A172 (cell line): ENCODE data around the gene P2RY11. TPM values are rescaled to one million over a fixed set of nuclear protein-coding genes. Genes with fewer than 3 reads are reported as not detected.

Source experiments
- DNase-seq: peaks from one replicate; pipeline ENCODE4 v3.0.0-alpha.2; 2015; ENCODE audit warnings: low spot score
- total RNA-seq: library from RNA; depleted of rRNA; stranded (reverse); fragments of >200 nt; shearing (Covaris generic); gene quantifications from 2 replicates; pipeline ENCODE4 v1.2.3, GENCODE V29; 2014

P2RY11 gene
- total RNA-seq, 1 experiment from 2014 or later: 1.5 TPM

DNA sequence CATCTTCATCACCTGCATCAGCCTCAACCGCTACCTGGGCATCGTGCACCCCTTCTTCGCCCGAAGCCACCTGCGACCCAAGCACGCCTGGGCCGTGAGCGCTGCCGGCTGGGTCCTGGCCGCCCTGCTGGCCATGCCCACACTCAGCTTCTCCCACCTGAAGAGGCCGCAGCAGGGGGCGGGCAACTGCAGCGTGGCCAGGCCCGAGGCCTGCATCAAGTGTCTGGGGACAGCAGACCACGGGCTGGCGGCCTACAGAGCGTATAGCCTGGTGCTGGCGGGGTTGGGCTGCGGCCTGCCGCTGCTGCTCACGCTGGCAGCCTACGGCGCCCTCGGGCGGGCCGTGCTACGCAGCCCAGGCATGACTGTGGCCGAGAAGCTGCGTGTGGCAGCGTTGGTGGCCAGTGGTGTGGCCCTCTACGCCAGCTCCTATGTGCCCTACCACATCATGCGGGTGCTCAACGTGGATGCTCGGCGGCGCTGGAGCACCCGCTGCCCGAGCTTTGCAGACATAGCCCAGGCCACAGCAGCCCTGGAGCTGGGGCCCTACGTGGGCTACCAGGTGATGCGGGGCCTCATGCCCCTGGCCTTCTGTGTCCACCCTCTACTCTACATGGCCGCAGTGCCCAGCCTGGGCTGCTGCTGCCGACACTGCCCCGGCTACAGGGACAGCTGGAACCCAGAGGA is 2.6 kb downstream of the P2RY11 start:
- DNase-seq: no peak

DNA sequence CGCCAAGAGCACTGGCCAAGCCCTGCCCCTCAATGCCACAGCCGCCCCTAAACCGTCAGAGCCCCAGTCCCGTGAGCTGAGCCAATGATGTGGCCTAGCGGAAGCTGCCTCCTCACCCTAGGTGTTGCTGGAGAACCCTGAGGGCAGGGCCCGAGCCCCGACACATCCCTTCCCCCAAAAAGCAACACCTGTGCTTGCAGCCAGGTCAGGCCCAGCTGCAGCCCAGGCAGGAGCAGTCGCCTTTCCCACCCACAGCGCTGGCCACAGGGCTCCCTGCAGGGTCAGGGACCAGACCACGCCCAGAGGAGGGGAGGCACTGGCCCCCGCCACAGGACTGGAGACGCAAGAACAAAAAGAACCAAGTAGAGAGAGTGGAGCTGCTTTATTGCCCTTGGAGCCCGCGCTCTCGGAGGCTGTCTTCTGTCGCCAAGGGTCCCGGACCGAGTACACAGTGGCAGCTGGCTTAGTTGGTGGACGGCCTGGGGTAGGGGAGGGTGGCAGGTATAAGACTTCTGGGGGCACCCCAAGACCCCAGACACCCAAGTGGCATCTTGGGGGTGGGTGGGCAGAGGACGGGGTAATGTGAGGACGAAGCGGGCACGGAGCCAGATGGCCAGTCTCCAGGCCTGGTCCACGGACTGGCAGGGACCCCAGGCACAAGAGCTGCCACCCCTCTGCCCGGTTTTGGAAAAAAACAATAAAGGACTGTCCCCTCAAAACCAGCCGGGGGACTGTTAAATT is 3.3 kb downstream of the P2RY11 start:
- no peak for DNase-seq

DNA sequence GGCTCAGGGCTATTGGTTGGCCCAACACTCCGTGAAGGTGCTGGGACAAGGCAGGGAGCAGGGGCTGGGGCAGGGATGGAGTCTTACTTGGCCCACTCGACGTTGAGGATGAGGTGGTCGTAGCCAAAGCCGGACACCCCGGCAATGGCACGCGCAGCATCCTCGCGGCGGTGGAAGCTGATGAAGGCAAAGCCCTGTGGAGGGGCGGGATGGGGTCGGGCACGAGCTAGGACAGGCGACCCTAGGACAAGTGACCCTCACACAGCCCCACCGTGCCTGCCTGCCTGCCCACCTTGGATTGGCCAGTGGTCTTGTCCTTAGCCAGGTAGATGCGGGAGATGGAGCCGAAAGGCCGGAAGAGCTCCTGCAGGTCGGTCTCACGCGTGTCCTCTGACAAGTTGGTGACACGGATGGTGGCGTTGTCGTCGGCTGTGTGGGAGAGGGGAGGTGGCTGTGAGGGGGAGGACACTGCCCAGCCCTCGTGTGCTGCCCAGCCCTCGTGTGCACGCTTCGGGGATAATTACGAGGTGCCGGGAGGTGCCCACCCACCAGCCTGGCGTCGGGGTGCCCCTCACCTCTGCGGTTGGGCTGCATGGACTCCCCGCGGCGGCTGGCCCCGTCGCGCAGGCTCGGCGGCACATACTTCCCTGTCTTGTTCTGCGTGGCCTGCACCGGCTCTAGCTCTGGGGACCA is 4.0 kb downstream of the P2RY11 start:
- DNase-seq: no peak

DNA sequence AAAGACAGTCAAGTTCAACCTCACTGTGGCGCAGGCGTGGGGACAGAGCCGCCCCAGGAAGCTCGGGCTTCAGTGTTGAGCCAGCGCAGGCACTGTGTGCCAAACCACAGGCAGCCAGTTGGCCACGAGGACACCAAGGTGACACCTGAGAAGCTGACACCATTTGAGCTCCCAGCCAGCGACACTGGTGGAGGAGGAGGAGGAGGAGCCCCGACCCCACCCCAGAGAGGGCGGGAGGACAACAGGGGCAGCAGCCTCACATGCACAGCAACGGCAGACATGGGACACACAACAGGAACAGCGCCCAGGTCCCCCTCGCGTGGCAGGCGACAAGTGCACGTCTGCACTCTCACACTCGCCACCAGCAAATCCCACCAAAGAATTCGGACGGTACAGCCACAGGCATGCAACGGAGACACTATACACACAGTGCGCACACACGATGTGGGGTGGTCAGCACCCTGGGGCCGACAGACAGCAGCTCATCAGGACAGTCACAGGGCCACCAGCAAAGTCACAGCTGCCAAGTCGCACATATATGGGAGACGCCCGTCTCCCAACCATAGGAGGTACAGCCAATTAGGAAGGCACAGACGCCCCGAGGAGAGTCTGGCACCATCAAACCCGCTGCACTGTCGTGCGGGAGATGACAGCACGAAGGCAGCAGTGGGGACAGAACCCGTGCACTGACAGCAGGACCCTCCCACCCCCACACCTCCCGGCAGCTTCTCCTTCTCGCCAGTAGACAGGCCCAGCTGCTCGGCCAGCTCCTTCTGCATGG is 4.8 kb downstream of the P2RY11 start:
- no peak for DNase-seq

DNA sequence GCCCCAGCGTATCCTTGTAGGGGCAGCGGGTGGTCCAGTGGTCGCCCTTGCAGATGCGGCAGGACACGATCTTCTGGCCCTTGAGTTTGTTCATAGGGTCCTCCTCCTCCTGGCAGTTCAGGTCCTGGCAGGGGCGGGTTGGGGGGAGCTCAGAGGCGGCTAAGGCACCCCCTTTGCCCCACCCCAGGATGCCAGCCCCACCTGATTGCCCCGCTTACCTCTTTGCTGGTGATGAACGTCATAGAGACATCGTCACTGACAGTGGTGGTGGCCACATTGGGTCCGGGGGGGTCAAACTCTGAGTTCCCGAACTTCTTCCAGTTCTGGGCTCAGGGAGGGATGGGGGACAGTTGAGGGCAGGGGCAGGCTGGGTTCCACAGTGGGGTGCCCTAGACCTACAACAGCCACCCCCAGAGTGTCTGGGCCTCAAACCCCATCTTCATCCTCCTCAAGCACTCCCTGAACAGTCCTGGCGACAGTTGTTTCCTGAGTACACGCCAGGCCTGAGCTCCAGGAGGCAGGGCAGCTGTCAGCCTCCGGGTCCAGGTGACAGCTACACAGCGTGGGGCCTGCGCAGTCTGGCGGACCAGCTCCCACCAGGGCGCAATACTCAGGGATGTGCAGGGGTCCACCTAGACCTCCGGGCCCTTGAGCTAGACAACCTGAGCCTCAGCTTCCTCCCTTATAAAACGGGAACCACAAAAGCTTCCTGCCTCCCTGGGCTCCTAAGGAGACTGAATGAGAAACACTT is 5.5 kb downstream of the P2RY11 start:
- DNase-seq: no peak

DNA sequence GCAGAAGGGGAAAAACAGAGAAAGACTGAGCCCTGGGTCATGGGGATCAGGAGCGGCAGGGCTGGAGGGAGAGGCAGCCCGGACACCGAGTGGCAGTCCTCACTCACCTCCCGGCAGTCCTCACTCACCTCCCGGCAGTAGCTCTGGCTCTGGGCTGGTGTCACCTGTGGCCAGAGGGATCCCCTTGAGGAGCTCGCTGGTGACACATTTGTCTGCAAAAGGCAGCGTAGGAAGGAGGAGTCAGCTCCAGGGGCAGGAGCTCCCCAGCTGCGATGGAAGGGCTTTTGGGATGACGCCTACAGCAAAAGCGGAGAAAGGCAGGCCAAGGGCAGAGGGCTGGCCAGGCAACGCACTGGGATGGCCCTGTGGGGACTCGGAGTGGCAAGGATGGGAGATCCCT is 7.5 kb downstream of the P2RY11 start:
- DNase-seq: no peak

DNA sequence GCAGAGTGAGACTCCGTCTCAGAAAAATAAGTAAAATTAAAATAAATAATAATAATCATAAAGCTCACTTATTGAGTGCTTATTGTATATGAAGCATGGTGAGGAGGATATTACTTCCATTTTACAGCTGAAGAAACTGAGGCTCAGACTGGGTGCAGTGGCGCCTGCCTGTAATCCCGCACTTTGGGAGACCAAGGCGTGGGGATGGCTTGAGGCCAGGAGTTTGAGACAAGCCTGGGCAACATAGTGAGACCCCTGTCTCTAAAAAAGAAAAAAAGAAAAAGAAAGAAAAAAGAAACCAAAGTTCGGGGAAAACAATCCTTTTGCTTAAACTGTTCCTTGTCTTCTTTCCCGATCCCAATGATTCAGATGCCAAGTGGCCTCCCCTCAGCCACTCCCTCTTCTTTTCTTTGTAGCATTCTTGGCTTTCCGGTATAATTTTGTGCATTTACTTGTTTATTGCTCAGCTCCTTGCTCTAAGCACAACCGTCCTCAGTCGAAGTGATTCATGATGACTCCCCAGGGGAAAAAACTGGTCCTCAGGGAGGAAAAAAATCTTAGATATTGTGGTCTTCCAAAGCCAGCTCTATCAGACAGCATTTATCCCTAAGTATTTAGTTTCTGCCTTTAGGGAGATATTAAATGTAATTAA is 9.2 kb downstream of the P2RY11 start:
- peak; percentile 90 for DNase-seq

DNA sequence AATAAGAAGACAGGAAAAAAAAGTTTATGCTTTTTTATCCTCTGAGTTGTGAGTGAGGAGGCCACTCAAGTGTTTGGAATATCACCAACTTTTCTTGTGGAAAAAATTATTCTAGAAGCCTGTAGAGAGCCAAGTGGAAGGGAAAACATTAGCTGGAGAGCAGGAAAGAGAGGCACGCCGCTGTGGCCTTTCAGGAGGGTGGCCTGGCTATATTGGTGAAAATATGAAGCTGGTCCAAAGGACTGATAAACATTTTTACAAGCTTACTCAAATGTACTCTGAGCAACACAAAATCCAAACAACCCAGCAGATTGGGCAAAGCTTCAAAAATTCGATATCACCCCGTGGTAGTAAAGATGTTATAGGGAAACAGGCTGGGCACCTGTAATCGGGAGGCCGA is 10.6 kb downstream of the P2RY11 start:
- DNase-seq: no peak

DNA sequence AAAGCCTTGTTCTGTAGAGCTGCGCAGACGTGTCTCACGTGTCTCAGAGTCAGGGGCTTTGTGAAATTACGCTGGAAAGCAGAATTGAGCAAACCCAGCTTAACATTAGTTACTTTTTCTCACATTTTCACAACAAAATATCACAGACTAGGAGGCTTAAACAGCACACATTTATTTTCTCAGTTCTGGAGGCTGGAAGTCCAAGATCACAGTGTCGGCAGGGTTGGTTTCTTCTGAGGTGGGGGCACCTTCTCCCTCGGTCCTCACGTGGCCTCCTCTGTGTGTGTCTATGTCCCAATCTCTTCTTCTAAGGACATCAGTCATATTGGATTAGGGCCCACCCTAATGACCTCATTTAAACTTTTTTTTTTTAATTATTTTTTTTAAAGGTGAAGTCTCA is 12.9 kb downstream of the P2RY11 start:
- DNase-seq: no peak

DNA sequence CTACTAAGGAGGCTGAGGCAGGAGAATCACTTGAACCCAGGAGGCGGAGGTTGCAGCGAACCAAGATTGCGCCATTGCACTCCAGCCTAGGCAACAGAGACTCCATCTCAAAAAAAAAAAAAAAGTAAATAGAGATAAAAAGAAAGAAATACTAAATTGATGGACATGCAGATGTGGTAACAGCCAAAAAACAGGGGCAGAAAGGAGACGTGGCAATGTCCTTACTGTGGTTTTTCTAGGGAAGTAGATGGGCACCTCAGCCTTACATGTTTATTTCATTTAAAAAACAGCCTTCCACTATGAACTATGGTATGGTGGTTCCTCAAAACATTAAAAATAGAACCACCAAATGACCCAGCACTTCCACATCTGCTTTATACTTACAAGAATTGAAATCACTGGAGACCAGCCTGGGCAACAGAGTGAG is 14.7 kb downstream of the P2RY11 start:
- no peak for DNase-seq

DNA sequence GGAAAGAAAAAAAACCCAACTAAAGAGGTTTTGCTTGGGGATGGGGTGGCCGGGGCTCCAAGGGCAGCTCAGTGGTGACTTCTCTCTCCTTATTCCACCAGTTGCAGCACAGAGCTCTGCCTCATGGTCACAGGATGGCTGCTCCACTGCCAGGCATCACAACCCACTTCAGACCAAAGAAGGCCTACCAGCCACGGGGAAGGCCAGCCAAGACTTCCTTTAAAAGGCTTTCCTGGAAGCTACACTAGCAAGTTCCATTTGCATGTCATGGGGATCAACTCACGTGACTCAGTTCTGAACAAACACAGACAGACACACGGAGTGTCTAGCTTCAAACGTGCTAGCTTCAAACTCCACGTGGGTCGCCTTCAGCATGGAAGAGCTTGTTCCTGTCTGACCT is 21.4 kb downstream of the P2RY11 start:
- DNase-seq: no peak

DNA sequence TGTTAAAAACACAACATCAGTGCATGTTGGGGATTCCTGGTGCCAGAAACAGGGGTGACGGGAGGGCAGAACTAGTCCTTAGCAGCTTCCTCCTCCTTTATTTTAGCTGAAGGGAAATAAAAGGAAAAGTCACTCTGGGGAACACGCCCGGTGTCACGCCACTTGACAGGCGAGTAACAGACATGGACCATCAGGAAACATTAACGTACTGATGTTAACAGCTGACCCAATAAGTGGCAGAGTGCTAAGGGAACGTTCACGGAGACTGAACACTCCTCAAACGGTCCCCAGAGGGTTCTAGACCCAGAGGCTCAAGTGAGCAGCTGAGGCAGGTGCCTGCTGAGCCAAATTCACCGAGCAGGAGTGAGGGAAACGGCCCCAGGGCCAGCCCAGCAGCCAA is 22.1 kb downstream of the P2RY11 start:
- DNase-seq: no peak

DNA sequence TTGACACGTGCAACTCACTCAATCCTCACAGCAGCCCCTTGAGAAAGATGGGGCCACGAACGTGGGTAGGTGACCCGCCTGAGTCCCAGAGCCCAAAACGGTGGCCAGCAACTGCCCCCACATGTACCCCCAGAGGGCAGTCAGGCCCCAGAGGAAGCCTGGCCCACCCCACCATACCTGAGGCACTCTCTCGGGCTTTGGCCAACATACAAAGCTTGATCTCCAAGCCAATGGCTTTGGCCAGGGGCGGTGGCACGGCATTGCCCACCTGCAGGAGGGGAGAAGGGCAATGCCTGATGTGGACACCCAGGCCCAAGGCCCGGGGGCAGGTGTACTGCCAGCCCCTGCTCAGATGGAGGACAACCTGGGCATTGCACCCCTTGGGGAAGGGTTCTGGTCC is 22.5 kb downstream of the P2RY11 start:
- no peak for DNase-seq

DNA sequence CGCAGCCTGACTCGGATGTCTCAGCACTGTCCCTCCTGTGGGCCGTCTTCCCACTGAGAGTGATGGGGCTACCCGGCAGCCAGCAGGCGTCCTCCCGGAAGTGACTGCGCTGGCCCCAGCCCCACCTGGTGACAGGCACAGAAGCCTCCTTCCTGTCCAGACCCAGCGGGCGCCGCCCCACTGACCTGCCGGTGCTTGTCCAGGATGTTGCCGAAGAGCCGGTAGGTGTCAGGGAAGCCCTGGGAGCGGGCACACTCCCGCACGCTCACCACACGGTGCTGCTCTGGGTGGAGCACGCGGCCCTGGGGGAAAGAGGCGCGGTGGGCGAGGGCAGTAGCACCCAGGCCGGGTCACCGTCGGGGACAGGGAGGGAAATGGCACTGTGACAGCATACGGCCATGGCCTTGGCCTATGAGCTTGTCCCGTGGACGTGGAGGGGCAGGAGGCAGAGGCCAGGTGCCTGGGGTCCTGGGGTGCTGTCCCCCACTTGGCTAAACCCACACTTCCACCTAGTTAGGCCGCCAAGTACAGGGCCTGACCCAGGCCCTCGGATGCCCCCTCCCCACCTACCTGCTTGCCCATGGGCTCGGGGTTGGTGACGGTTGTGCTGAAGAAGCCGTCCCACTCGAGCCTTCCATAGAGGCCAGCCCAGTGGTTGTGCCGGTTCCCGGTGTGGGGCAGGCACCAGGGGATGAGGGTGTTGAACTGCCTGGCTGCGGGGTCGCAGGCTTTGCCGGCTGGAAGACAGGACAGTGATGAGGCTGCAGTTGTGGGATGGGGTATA is 24.2 kb downstream of the P2RY11 start:
- DNase-seq: no peak

DNA sequence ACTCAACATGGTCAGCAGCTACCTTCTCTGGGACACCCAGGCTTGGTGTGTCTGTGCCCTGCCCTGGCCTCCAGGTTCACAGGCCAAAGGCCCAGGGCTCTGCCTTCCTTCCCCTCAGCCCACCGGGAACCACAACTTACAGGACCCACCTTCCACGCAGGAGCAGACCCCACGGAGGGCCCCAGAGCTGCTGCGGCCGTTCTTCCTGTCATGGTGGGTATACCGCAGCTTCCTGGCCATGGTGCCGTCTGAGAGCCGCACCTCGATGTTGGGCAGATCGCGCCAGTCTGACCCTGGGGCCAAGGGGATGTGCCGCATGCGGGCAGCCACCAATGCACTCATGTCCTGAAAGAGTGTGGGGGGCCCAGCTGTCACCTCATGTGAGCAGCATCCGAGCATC is 25.4 kb downstream of the P2RY11 start:
- no peak for DNase-seq

DNA sequence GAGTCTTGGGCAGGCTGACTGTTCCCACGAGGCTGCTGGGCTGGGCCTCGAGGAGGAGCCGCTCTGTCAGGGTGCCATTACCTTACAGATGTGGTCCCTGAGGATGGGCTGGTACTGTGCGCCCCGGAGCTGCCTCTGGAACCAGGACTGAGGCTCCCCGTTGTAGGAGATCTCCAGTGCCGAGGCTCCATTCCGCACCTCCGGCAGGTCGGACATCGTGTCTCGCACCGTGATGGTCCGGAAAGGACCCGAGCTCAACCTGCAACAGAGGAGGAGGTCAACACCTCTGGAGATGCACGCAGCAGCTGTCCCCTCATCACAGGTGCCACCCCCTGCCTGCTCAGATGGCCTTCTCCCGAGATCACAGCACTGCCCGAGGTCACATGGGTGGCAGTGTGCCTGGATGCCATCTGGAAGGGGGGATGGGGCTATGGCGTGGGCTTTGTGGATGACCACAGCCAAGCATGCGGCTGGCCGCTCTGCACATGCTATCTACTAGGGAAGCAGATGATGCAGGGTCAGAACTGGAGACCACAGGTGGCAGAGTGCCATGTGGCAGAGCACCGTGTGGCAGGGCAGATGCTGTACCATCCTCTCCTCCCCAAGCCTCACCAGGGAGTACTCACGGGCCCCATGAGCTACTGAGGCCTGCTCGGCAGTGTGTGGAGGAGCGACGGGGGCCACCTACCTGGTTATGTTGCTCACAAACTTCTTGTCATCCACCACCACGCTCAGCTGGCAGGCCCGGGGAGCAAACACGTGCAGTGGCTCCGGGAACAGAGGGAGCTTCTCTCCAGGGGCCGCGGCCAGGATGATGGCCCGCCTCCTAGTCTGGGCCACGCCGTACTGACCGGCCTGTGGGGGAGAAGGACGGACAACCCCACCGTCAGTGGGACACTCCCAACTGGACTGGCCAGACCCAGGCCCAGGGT is 26.5 kb downstream of the P2RY11 start:
- no peak for DNase-seq

DNA sequence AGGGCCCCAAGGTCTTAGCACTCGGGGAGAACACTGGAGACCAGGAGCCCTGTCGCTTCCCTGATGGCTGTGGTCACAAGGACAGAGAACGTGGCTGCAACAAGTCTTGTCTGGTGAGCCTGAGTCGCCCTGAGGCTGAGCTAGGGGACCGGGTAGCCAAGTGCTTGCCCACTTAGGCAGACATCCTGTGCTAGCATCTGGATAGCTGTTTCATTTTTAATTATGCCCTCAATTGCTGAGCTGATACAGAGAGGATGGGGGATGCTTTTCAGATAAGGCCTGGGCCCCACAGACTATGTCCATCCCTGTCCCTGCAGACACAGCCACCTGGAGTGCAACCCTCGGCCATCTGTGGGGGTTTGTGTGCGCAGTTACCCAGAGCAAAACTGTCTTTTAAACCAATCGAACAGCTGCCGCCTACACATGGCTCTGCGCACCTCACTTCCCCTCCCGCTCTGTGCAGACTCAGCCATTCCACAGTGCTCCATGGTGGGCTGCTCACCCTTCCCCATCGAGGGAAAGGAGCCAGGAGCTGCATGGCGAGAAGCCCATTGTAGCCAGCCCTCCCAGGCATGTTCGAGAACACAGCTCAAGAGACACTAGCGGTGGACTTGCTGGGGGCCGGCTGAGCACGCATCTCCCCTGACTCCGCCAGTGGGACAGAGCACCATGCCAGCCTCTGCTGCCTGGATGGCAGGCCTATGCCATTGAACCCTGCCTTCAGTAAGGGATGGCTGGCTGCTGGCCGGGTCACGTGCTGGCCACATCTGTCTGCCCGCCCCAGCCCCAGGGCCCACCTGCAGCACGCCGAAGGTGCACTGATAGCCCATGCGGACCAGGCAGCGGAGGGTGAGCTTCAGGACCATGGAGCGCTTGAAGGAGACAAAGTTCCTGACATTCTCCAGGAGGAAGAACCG is 27.6 kb downstream of the P2RY11 start:
- DNase-seq: no peak

DNA sequence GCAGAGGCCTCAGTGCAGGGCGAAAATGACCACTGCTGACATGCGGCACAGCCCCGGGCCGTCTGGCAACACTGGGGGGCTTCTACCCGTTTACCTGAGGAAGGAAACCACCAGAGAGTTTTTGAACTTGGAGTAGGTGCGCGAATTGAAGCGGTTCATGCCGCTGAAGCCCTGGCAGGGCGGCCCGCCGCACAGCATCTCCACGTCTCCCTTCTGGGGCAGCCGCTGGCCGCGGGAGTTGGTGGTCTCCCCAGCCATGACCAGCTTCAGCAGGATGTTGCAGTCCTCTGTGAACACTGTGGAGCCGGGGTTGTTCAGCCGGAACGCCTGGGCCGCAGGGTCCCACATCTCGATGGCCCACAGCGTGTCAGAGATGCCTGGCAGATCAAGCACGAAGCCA is 28.5 kb downstream of the P2RY11 start:
- DNase-seq: no peak
